GM12872 (cell line): ENCODE results near the gene EYA4.

Experiments
- TF ChIP-seq, protein P1 (sequence below): IDR thresholded peaks from 3 replicates; pipeline ENCODE4 v1.5.1; 2011; ENCODE audit warnings: low read depth, mild to moderate bottlenecking, low read length, moderate library complexity; ENCODE audit not compliant: insufficient read depth

EYA4 gene

GRCh38 chr6:133205304-133205703, 35.9 kb upstream of the EYA4 start:
- TF ChIP-seq, protein P1, sequence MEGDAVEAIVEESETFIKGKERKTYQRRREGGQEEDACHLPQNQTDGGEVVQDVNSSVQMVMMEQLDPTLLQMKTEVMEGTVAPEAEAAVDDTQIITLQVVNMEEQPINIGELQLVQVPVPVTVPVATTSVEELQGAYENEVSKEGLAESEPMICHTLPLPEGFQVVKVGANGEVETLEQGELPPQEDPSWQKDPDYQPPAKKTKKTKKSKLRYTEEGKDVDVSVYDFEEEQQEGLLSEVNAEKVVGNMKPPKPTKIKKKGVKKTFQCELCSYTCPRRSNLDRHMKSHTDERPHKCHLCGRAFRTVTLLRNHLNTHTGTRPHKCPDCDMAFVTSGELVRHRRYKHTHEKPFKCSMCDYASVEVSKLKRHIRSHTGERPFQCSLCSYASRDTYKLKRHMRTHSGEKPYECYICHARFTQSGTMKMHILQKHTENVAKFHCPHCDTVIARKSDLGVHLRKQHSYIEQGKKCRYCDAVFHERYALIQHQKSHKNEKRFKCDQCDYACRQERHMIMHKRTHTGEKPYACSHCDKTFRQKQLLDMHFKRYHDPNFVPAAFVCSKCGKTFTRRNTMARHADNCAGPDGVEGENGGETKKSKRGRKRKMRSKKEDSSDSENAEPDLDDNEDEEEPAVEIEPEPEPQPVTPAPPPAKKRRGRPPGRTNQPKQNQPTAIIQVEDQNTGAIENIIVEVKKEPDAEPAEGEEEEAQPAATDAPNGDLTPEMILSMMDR: no peak

DNA sequence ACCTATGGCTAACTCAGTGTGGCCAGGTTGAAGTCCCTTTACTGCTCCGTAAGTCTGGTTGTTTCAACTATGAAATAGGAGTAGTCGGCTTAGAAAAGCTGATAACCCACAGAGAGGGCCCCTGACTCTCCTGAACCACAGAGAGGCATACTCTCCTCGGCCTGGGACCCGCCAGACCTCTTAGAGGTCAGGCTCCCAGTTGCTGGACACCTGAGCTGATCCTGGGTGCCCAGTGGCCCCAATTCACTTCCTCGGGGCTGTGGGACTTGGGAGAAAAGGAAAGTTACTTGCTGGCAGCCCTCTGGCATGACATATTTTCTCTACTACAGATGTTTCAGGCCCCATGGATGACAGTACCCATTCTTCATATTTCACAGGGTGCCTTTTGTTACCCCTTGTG, 34.2 kb upstream of the EYA4 start:
- TF ChIP-seq, protein P1: no peak

- TF ChIP-seq, protein P1: no peak
Measured at GRCh38 chr6:133207754-133208153, 33.4 kb upstream of the EYA4 start.

DNA sequence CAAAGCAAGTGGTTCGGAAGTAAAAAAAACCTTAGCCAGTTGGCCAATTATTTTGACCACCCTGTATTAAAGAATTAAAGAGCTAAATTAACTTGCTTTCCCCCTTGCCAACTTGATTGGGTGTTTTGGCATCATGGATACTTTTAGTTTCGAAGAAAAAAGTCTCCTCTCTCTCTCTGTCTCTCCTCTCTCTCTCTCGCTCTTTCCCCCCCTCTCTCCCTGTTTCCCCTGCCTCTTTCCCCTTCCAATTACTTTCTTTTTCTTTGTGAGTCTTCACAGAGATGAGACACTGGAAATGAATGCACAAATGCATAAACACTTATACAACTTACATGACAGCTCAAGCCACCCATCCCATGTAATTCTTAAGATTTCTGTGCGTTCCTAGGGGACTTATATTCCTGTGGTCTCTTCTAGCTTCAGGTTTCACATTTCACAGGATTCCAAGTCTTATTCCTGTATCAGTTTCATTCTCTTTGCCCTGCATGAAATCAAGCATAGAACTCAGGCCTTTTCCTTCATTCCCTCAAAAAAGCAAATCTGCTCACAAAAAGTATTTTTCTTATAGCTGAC, 32.9 kb upstream of the EYA4 start:
- TF ChIP-seq, protein P1: no peak

GRCh38 chr6:133214267-133214666, 26.9 kb upstream of the EYA4 start:
- TF ChIP-seq, protein P1: no peak

GRCh38 chr6:133218852-133219251, 22.3 kb upstream of the EYA4 start:
- TF ChIP-seq, protein P1: no peak

GRCh38 chr6:133223452-133224029, 17.6 kb upstream of the EYA4 start:
- TF ChIP-seq, protein P1: no peak
